Measurements from ENCODE around the gene ATM. TPM values are rescaled to one million over a fixed set of nuclear protein-coding genes. Genes with fewer than 3 reads are reported as not detected.

Gene ATM
- total RNA-seq, 4 donors from 2014 or later: 46.3 to 445 (median 58.5) TPM

GRCh38 chr11:108197351-108197750, 25.5 kb upstream of the ATM start:
- TF ChIP-seq, protein P1, sequence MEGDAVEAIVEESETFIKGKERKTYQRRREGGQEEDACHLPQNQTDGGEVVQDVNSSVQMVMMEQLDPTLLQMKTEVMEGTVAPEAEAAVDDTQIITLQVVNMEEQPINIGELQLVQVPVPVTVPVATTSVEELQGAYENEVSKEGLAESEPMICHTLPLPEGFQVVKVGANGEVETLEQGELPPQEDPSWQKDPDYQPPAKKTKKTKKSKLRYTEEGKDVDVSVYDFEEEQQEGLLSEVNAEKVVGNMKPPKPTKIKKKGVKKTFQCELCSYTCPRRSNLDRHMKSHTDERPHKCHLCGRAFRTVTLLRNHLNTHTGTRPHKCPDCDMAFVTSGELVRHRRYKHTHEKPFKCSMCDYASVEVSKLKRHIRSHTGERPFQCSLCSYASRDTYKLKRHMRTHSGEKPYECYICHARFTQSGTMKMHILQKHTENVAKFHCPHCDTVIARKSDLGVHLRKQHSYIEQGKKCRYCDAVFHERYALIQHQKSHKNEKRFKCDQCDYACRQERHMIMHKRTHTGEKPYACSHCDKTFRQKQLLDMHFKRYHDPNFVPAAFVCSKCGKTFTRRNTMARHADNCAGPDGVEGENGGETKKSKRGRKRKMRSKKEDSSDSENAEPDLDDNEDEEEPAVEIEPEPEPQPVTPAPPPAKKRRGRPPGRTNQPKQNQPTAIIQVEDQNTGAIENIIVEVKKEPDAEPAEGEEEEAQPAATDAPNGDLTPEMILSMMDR (IDR thresholded peaks at IDR 0.05): no peak
- TF ChIP-seq POLR2A (IDR thresholded peaks at IDR 0.05): no peak
- no peaks in the 10 kb centered on the region for H3K9me3 ChIP-seq
- H3K27me3 ChIP-seq: no peaks in the 10 kb centered on the region

DNA sequence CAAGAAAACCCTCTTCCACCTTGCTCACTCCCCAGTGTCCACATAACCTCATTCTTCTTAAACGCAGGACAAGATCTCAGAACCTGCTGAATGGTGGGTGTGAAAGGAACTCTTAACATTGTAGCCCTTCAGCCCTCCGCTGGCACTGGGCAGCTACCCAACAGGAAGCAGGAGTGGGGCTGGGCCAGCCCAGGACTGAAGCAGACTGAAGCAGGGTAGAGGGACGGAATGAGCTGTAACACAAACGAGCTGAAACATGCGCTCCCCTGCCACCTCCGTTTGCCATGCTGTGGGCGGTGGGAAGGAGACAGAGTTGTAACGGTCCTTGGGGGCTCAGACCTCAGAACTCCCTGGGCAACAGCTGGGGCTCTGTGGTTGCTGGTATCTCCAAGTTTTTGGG, 24.0 kb upstream of the ATM start:
- TF ChIP-seq POLR2A (IDR thresholded peaks at IDR 0.05): no peak
- TF ChIP-seq, protein P1 (IDR thresholded peaks at IDR 0.05): no peak
- no peak overlapping the region for H3K4me3 ChIP-seq
- no peaks in the 10 kb centered on the region for H3K4me1 ChIP-seq
- DNase-seq: no peak
- H3K27ac ChIP-seq: no peak overlapping the region
- H3K36me3 ChIP-seq: peaks cover 0 to 21% (median 0%) of the 10 kb centered on the region in 3 donors
- no peaks in the 10 kb centered on the region for H3K27me3 ChIP-seq
- H3K9me3 ChIP-seq: no peaks in the 10 kb centered on the region

More at GRCh38 chr11:108197351-108197750, 25.5 kb upstream of the ATM start:
- no peak for DNase-seq
- Histone ChIP-seq H3K4me3 (no peak overlapping the region), H3K4me1 (no peaks in the 10 kb centered on the region), H3K36me3 (peaks cover 0 to 27% (median 0%) of the 10 kb centered on the region in 3 donors), H3K27ac (no peak overlapping the region)

DNA sequence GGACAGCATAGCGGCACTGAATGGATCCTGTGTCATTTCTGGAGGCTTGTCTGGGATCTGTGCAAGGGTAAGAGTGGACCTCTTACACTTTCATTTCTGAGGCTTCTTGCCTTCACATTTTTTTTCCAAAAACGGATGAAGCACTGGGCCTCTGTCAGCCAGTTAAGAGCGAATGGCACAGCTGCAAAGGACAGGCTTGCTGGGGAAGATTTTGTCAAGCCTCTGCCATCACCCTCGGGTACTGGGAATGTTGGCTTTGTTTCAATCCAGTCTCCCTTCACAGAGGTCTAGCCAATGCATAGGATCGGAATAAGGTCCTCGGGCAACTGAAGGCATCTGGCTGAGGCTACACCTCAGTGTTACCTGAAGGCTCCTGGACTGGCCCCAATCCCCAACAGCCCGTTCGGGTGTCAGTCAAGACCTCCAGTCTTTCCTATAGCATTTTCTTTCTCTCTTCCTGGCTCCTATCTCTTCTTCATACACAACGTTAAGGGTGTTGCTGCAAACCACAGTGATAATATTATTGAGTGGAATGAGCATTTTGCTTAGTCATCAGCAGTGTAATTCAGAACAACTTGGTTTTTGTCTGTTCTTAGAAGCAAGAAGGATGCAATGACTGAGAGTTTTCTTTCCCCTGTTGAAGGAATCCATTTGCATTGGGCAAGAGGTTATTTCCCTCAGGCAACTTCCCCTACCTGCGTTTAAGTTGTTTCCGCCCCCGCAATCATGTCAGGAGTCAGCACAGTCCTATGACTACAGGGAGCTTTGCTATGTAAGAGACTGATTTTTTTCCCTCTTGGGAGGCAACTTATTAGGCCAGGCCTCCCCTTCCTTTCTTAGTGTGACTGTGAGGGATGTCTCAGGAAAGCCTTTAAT, 23.2 kb upstream of the ATM start:
- H3K27me3 ChIP-seq: no peaks in the 10 kb centered on the region
- peak in 2 of 3 donors; percentile 49 to 52 for DNase-seq
- H3K4me3 ChIP-seq: no peak overlapping the region
- H3K36me3 ChIP-seq: peaks cover 0 to 27% (median 0%) of the 10 kb centered on the region in 3 donors
- H3K4me1 ChIP-seq: no peaks in the 10 kb centered on the region
- H3K27ac ChIP-seq: no peak overlapping the region
- TF ChIP-seq, protein P1 (IDR thresholded peaks at IDR 0.05): no peak
- no peak for TF ChIP-seq POLR2A (IDR thresholded peaks at IDR 0.05)
- no peaks in the 10 kb centered on the region for H3K9me3 ChIP-seq

DNA sequence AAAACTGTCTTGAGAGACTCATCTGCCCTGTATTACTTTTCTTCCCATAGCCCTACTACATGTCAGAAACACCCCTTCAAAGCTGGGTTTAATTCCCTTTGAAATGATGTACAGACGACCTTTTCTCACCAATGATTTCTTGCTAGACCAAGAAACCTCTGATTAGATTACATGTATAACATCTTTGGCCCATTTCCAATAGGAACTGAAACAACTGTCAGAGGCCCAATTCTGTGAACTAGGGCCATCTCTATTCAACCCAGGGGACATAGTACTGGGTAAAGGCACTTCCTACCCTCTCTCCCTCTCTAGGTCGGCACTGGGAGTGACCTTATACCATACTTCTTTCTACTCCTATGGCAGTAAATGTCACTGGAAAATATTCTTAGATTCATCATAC, 19.8 kb upstream of the ATM start:
- Histone ChIP-seq H3K4me3 (no peak overlapping the region), H3K27me3 (no peaks in the 10 kb centered on the region), H3K36me3 (peaks cover 0 to 32% (median 0%) of the 10 kb centered on the region in 3 donors), H3K27ac (no peak overlapping the region), H3K9me3 (peaks cover 0 to 10% (median 0%) of the 10 kb centered on the region in 4 donors), H3K4me1 (no peaks in the 10 kb centered on the region)
- no peak for TF ChIP-seq POLR2A (IDR thresholded peaks at IDR 0.05)
- TF ChIP-seq, protein P1 (IDR thresholded peaks at IDR 0.05): no peak
- DNase-seq: no peak

DNA sequence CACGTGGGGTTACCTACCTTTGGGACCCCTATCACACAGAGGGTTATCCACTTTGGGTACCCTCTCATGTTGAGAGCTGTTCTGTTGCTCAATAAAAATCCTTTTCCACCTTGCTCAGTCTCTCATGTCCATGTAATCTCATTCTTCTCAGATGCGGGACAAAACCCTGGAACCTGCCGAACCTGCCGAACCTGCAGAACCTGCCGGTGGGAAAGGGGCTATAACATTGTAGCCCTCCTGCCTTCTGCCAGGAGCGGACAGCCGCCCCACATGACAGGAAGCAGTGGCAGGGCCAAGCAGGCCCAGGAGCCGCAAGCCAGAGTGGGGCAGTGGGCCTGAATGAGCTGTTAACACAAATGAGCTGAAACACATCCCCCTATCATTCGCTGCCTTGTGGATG, 18.5 kb upstream of the ATM start:
- Histone ChIP-seq H3K27me3 (no peaks in the 10 kb centered on the region), H3K36me3 (peaks cover 0 to 41% (median 0%) of the 10 kb centered on the region in 3 donors), H3K9me3 (peaks cover 0 to 10% (median 0%) of the 10 kb centered on the region in 4 donors), H3K4me3 (no peak overlapping the region), H3K27ac (no peak overlapping the region), H3K4me1 (no peaks in the 10 kb centered on the region)
- TF ChIP-seq, protein P1 (IDR thresholded peaks at IDR 0.05): no peak
- no peak for TF ChIP-seq POLR2A (IDR thresholded peaks at IDR 0.05)
- DNase-seq: no peak

Measured in Peyer's patch (tissue), 4 donors.